NCI-H345 treated with DMSO at 0.1 percent for 48 hours (cell line): ENCODE results near the gene ONECUT2.
"Not testable (repeated sequence)": the region's sequence is repeated elsewhere in the genome, so short reads cannot be mapped to it uniquely, and the experiment has no call there.

Experiments used
- DNase-seq: peaks from one replicate; lab custom pipeline; 2025; ENCODE audit not compliant: unreplicated experiment; lab: John Stamatoyannopoulos, UW

Gene ONECUT2

DNA sequence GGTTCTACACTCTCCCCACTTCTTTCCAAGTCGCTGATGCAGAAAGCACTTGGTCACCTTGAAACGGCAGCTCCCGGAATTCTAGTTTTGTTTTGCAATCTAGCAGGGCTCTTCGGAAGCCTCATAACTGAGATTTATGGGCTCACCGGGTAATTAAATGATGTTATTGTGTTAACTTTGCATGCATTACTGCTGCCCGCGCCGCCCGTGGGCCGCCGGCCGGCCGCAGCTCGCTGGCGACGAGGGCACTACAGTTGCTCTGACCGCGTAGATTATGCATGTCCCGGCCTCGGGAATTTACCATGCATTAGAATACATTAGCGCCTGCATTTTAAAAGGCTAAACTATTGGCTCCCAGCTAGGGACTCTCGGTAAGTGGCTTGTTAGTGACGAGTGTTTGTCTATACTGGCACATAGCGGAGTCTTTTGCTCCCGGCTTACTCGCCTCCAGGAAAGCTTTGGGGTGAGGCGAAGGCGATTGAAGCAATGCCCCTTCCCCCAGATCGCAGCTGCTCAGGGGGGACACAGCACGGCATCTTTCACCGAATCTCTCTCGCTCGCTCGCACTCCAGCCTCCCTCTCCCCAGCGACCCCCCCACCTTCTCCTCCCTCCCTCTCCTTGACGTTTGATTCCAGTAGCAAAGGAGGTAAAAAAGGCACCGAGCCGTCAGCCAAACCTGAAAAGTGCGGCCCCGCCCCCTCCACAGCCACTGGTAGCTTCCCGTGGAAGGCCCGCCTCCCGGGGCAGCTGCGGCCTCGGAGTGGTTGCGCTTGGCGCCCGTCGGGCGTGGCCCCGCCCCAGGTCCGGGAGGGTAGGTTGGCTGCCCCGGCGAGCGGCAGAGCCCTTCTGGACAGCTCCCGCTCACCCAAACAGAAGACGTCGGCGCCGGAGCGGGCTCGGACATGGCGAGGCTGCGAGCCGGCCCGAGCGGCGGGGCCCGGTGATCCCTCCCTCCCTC lies at the start of gene ONECUT2:
TSS of gene ONECUT2 (plus strand) at position 839 of the 959 bp plus-strand sequence. CDS start 343 bp downstream, outside the sequence.
- DNase-seq, result peak; percentile 92

DNA sequence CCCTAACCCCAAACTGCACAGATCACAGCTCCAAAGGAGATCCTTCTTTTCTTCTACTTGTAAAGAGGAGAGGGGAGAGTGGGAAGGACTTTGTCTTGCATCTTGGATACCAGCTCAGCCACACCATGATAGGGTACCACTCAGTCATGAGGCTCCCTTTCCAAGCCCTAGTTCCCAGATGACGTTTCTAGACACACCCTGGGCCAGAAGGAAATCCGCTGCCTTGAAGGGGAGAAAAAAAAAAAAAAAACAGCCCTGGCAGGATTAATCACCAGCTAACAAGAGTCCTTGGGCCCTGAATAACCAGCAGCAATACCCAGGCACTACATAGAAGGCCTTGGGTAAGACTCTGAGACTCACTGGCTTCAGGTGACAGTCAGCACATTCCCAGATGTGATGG lies 45.9 kb upstream of the ONECUT2 start:
- DNase-seq, result no peak

DNA sequence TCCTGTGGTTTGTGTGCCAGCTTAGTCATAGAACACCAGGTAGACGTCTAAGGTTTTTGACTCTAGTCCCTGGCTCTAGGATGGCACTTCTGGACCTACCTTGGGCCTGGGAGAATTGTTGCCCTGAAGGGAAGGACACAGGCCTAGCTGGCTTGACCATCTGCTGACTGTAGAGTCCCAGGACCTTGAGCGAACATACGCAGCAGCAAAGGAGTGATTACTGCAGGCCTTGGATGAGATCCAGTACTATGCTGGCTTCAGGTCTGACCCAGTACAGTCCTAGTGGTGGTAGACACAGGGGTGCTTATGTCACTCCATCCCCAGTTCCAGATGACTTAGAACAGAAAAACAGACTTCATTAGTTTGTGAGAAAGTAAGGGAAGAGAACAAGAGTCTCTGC lies 45.1 kb upstream of the ONECUT2 start:
- DNase-seq, result no peak

DNA sequence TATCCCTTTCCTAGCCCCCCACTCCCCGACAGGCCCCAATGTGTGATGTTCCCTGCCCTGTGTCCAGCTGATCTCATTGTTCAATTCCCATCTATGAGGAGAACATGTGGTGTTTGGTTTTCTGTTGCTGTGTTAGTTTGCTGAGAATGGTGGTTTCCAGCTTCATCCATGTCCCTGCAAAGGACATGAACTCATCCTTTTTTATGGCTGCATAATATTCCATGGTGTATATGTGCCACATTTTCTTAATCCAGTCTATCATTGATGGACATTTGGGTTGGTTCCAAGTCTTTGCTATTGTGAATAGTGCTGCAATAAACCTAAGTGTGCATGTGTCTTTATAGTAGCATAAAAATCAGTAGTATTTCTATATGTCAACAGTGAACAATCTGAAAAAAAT lies 40.4 kb upstream of the ONECUT2 start:
- DNase-seq, result not testable (repeated sequence)

DNA sequence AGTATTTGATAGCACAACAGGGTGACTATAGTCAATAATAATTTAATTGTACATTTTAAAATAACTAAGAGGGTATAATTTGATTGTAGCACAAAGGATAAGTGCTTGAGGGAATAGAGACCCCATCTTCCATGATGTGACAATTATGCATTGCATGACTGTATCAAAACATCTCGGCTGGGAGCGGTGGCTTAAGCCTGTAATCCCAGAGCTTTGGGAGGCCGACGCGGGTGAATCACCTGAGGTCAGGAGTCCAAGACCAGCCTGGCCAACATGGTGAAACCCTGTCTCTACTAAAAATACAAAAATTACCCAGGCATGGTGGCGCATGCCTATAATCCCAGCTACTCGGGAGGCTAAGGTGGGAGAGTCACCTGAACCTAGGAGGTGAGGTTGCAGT lies 38.3 kb upstream of the ONECUT2 start:
- DNase-seq, result not testable (repeated sequence)

DNA sequence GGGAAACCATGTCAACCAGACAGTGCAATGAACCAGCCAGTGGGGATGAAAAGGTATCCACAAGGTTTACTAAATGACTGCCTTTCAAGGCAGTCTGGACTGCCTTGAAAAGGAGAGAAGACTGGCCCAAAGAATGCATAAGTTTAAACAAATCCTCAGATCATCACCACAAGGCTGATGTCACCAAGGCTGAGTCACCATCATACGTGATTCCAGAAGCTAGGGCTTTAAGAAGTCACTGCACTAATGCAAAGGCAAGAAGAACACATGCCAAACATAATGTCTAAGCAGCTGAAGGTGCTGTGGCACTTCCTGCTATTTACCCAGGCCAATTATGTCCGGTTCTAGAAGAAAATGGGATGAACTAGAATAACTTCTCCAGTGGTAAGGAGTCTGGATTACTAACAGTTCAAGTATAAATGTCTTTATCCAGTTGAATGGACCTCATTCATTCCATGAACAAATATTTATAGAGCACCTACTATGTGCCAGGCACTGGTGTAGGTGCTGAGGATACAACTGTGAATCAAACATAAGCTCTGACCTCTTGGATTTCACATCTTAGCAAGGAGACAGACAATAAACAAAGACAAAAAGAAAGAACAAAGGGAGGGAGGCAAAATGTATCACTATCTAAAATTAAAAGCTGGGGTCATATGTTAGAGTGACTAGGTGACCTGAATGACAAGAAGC lies 37.6 kb upstream of the ONECUT2 start:
- no peak for DNase-seq

GRCh38 chr18:57404345-57404744 lies 30.8 kb upstream of the ONECUT2 start:
- DNase-seq, result no peak

DNA sequence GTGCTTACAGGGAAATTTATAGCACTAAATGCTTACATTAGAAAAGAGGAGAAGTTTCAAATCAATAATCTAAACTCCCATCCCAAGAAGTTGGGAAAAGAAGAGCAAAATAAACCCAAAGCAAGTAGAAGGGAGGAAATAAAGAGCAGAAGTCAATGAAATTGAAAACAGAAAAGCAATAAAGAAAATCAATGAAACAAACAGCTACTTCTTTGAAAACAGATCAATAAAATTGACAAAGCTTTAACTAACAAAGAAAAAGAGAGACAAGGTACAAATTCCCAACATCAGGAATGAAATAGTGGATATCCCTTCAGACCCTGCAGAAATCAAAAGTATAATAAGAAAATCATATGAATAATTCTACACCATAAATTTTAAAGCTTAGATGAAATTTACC lies 25.5 kb upstream of the ONECUT2 start:
- DNase-seq, result no peak

GRCh38 chr18:57410749-57411148 lies 24.4 kb upstream of the ONECUT2 start:
- DNase-seq, result no peak

GRCh38 chr18:57416542-57416941 lies 18.6 kb upstream of the ONECUT2 start:
- DNase-seq, result no peak

DNA sequence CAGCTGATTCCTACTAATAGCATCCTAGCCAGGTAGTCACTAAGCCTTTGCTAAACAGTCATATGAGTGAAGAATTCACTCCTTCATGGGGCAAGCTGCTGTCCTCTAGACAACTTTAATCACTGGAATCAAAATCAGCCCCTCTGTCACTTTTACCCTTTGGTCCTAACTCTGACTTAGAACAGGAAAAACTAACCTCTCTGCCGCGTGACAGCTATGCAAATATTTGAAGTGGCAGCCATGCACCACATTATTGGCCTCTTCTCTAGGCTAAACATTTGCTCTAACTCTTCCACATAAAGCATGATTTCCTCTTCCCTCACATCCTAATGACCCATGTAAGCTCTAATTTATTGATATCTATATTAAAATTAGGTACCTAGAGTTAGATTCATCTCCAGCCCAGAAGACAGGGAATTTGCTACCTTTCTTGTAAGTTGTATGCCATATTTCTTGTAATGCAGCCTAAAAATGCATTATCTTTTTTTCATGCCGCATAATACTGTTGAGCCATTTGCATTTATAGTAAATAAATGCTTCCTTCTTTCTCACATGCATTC lies 12.8 kb upstream of the ONECUT2 start:
- DNase-seq, result peak; percentile 38

DNA sequence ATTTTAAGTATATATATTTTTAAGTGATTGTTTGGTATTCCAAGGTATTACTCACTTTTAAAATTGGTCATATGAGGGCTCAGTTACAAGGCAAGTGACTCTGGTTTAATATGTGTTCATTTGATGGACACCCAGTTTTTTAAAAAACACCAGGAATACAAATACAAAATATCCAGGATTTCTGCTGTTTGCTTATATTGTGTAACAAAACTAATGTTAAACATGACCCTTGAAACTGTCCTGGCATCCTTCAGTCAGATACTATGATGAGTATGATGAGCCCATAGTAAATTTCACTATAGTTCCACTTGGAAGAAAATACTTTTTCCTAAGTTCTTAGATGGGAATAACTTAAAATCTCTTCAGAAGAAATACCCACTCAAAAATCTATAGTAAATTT lies 11.4 kb upstream of the ONECUT2 start:
- DNase-seq, result no peak

- DNase-seq, result no peak
These were observed 10.1 kb upstream of the ONECUT2 start for GRCh38 chr18:57425096-57425495.

DNA sequence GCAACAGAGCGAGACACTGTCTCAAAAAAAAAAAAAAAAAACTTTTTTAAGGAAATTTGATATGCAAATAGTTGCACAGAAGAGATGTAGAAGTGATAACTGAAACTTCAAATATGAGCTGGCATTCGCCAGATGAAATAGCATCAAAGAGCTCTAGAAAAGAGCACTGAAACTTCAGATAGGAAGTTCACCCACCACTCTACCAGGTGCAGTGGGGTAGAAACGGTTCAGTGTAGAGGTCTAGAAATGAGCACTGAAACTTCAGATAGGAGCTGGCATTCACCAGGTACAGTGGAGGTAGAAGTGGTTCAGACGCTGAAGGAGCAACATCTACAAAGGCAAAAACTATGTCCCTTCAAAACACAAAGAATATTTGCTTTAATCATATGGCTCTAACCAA lies 9.0 kb upstream of the ONECUT2 start:
- no peak for DNase-seq

DNA sequence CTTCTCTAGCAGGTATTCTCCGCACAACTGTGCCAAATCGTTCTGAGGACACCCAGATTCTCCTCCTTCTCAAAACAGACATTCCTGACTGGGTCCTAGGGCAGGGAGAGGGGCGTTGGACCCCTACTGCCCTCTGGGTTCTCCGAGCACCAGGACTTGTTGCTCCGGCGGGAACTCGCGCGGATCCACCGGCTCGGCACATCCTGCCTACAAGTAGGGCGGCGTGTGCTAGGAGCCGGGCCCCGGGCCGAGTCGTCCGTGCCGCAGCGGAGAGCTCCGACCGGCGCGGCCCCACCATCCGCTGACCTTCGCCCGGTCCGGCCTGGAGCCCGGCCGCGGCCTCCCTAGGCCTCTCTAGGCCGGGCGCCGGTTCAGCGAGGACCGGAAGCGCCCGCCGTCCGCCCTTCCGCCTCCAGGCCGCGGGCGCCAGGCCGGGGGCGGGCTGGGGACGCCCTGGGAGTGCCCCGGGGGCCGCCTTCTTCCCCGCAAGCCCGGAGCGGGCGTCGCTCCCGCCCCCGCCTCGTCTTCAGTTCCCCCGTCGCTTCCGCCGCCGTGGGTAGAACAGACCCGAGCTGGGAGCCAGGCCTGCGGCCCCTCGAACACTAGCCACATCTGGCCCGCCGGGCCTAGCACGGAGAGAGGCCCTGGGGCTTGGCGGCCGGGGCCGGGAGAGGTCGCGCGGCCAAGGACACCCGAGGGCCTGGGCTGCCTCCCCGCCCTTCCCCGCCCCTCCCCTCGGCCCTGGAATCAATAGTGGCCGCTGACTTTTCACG lies 7.6 kb upstream of the ONECUT2 start:
- no peak for DNase-seq

GRCh38 chr18:57428221-57429150 lies 6.7 kb upstream of the ONECUT2 start:
- no peak for DNase-seq

- no peak for DNase-seq
These were observed 5.8 kb upstream of the ONECUT2 start for GRCh38 chr18:57429167-57430078.

- no peak for DNase-seq
These were observed 4.8 kb upstream of the ONECUT2 start for GRCh38 chr18:57430079-57431001.
